Kidney epithelial cell (primary cell): ENCODE data around the gene HMG20B. TPM values are rescaled to one million over a fixed set of nuclear protein-coding genes. Genes with fewer than 3 reads are reported as not detected.

Experiments
- DNase-seq: peaks from one replicate; pipeline ENCODE4 v3.0.0-alpha.2; 2010; ENCODE audit warnings: low read depth
- H3K27me3 ChIP-seq: 2 replicates; pipeline ENCODE4 v1.6.0; 2011; ENCODE audit warnings: low read length; ENCODE audit not compliant: control insufficient read depth, insufficient read depth
- H3K36me3 ChIP-seq: 2 replicates; pipeline ENCODE4 v1.5.1; 2011; ENCODE audit warnings: low read length; ENCODE audit not compliant: control insufficient read depth, insufficient read depth
- H3K4me3 ChIP-seq: 2 replicates; pipeline ENCODE4 v1.5.1; 2011; ENCODE audit warnings: low read depth, mild to moderate bottlenecking, control low read depth, low read length
- total RNA-seq: library from RNA; depleted of rRNA; stranded (reverse); fragments of >200 nt; gene quantifications from 2 replicates; pipeline ENCODE4 v1.2.3, GENCODE V29; 2015
- TF ChIP-seq, protein P1 (sequence below): IDR thresholded peaks from 2 replicates; pipeline ENCODE4 v1.5.1; 2011; ENCODE audit warnings: mild to moderate bottlenecking, moderate library complexity, low read length, control low read depth, inconsistent platforms; ENCODE audit not compliant: insufficient read depth, poor library complexity, severe bottlenecking

Gene HMG20B
- total RNA-seq, 1 donor from 2014 or later, result 84.5 TPM

DNA sequence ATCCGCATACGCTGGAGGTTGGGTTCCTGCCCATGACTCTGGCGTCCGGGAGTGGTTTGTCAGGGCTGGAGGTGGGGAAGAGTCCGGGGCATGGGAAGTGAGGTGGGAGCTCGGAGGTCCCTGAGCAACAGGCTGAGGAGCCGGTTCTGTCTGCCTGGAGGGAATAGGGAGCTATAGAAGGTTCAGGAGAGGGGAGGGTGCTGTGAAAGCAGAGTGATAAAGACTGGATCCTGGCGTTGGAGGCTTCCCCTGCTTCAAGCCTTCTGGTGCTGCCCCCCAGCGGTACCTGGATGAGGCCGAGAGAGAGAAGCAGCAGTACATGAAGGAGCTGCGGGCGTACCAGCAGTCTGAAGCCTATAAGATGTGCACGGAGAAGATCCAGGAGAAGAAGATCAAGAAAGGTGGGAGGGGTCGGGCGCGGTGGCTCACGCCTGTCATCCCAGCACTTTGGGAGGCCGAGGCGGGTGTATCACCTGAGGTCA lies 2.6 kb downstream of the HMG20B start:
- Histone ChIP-seq H3K27me3 (no peaks in the 10 kb centered on the region), H3K4me3 (no peak overlapping the region), H3K36me3 (no peaks in the 10 kb centered on the region)
- TF ChIP-seq, protein P1, sequence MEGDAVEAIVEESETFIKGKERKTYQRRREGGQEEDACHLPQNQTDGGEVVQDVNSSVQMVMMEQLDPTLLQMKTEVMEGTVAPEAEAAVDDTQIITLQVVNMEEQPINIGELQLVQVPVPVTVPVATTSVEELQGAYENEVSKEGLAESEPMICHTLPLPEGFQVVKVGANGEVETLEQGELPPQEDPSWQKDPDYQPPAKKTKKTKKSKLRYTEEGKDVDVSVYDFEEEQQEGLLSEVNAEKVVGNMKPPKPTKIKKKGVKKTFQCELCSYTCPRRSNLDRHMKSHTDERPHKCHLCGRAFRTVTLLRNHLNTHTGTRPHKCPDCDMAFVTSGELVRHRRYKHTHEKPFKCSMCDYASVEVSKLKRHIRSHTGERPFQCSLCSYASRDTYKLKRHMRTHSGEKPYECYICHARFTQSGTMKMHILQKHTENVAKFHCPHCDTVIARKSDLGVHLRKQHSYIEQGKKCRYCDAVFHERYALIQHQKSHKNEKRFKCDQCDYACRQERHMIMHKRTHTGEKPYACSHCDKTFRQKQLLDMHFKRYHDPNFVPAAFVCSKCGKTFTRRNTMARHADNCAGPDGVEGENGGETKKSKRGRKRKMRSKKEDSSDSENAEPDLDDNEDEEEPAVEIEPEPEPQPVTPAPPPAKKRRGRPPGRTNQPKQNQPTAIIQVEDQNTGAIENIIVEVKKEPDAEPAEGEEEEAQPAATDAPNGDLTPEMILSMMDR, result peak; percentile 38
- no peak for DNase-seq

DNA sequence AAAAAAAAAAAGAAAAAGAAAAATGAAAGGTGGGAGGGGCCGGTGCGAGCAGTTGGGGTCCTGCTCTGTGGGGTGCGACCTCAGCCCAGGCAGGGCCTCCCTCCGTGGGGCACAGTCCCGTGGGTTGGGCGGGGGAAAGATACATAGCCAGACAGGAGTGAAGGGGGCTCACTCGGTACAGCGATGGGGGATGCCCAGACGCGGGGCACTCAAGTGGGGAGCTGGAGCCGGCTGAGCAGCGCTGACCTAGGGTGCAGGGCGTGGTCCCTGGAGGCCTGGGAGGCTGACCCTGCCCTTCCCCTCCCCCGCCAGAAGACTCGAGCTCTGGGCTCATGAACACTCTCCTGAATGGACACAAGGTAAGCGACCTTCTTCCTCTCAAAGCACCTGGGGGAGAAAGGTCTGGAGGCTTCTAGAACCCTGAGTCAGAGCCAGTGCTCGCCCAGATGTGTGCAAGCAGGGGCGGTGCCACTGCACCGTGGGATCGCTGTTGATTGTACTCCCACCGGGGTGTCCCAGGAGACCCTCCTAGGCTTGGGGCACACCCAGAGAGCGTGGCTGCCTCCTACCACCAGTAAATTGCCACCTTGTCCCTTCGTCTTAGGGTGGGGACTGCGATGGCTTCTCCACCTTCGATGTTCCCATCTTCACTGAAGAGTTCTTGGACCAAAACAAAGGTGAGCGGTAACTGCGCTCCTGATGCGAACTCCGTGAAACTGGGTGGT lies 3.4 kb downstream of the HMG20B start:
- TF ChIP-seq, protein P1, result no peak
- Histone ChIP-seq H3K4me3 (no peak overlapping the region), H3K36me3 (no peaks in the 10 kb centered on the region), H3K27me3 (no peaks in the 10 kb centered on the region)
- no peak for DNase-seq

DNA sequence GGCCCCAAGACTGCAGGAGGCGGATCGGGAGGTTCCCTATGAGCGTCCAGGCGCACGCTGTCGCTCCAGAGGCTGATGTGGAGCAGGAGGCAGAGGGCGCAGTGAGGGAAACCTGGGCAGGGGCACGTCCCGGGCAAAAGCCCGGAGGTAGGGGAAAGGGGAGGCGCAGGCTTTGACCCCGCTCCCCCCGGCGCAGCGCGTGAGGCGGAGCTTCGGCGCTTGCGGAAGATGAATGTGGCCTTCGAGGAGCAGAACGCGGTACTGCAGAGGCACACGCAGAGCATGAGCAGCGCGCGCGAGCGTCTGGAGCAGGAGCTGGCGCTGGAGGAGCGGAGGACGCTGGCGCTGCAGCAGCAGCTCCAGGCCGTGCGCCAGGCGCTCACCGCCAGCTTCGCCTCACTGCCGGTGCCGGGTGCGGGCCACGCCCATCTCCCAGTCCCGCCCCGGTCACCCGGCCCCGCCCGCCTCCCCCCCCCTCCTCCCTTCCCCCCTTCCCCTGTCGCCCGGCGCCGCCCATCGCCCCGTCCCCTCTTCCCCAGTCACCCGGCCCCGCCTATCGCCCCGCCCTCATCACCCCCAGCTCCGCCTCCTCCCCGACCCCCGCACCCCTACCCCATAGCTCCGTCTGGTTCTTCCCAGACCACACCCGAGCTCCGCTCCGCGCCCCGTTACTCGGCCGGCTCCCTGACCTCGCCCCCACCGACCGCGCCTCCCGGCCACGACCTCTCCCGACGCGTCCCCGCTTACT lies 4.1 kb downstream of the HMG20B start:
- Histone ChIP-seq H3K27me3 (no peaks in the 10 kb centered on the region), H3K36me3 (no peaks in the 10 kb centered on the region), H3K4me3 (no peak overlapping the region)
- DNase-seq, result no peak
- TF ChIP-seq, protein P1, result no peak

DNA sequence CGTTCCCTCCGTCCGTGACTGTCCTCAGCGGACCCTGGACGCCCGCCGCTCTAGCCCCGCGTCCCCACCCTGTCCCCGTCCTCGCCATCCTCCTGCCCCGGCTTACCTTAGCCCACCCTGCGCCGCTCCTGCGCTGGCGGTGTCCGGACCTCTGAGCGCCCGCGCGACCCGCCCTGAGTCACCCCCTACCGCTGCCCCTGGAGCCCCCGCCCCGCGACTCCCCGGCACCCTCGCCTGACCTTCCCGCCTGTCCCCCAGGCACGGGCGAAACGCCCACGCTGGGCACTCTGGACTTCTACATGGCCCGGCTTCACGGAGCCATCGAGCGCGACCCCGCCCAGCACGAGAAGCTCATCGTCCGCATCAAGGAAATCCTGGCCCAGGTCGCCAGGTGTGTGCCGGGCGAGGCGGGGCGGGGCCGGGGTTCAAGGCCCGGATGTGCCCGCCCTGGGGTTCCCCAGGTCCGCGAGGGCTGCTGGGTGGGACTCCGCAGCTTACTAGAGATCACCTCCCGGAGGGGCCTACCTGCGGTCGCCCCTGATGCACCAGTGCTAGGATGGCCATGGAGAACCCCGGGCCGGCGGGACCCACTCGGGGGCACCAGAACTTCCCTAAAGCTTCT lies 5.1 kb downstream of the HMG20B start:
- H3K36me3 ChIP-seq, result no peaks in the 10 kb centered on the region
- no peak overlapping the region for H3K4me3 ChIP-seq
- TF ChIP-seq, protein P1, result no peak
- H3K27me3 ChIP-seq, result no peaks in the 10 kb centered on the region
- no peak for DNase-seq

DNA sequence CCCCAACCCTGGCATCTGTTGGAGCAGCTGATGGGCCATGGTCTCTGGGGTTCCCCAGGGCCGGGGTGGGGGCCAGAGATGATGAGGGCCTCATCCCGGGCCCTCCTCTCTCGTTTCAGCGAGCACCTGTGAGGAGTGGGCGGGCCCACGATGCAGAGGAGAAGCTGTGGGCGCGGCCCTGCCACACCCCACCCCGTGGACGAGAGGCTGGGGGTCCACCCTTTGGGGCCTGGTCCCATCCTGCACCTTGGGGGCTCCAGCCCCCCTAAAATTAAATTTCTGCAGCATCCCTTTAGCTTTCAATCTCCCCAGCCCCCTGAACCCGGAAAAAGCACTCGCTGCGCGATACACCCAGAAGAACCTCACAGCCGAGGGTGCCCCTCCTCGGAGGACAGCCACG lies 5.6 kb downstream of the HMG20B start:
- no peaks in the 10 kb centered on the region for H3K27me3 ChIP-seq
- no peak for DNase-seq
- TF ChIP-seq, protein P1, result no peak
- no peak overlapping the region for H3K4me3 ChIP-seq
- no peaks in the 10 kb centered on the region for H3K36me3 ChIP-seq
